ENCODE results near the gene AVPR1A.

GRCh38 chr12:63095369-63095980, 55.5 kb downstream of the AVPR1A start:
- TF ChIP-seq CTCF (IDR thresholded peaks at IDR 0.05) (no peak), ZFX (IDR thresholded peaks at IDR 0.05; ENCODE audit: borderline replicate concordance) (no peak)

All from 22Rv1 (cell line).